Sigmoid colon (tissue), 3 donors: Measurements from ENCODE around the gene SIRT5.

Experiments
- CTCF ChIP-seq, 4 experiments: fragments of 450-650 bp in 3 of 4; fragments of 200-600 bp in 1 of 4; IDR thresholded peaks; one replicate each; pipeline ENCODE4 v1.5.1; 2016 to 2019; ENCODE audit warnings: antibody characterized with exemption in 4 of 4, mild to moderate bottlenecking in 3 of 4, moderate library complexity in 2 of 4
- POLR2A ChIP-seq, 2 donors: fragments of 450-650 bp; IDR thresholded peaks; one replicate each; pipeline ENCODE4 v1.6.1; 2016; ENCODE audit warnings: antibody characterized with exemption in 2 of 2, mild to moderate bottlenecking in 2 of 2, moderate library complexity in 2 of 2

- TF ChIP-seq CTCF (IDR thresholded peaks at IDR 0.05) = peak; percentile 40 to 46 (median 44)
- no peak for TF ChIP-seq POLR2A (IDR thresholded peaks at IDR 0.05)
Observed at GRCh38 chr6:13538084-13538483, 36.3 kb upstream of the SIRT5 start.
